ENCODE measurements around the gene COMMD7.
"Not testable (repeated sequence)": the region's sequence is repeated elsewhere in the genome, so short reads cannot be mapped to it uniquely, and the experiment has no call there.

The COMMD7 gene

DNA sequence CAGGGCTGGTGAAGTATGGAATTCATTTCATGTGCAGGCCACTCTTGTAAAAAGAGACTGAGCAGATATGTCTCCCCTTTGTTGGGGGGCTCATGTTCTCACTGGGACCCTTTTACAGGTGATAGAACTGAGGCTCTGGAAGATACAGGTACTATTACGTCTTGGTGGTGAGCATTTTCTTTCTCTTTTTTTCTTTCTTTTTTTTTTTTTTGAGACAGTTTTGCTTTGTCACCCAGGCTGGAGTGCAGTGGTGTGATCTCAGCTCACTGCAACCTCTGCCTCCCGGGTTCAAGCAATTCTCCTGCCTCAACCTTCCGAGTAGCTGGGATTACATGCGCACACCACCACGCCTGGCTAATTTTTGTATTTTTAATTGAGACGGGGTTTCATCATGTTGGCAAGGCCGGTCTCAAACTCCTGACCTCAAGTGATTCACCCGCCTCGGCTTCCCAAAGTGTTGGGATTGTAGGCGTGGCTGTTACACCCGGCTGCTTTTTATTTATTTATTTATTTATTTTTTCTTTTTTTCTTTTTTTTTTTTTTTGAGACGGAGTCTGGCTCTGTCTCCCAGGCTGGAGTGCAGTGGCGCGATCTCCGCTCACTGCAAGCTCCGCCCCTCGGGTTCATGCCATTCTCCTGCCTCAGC, 22.1 kb upstream of the COMMD7 start:
- not testable (repeated sequence) for DNase-seq

DNA sequence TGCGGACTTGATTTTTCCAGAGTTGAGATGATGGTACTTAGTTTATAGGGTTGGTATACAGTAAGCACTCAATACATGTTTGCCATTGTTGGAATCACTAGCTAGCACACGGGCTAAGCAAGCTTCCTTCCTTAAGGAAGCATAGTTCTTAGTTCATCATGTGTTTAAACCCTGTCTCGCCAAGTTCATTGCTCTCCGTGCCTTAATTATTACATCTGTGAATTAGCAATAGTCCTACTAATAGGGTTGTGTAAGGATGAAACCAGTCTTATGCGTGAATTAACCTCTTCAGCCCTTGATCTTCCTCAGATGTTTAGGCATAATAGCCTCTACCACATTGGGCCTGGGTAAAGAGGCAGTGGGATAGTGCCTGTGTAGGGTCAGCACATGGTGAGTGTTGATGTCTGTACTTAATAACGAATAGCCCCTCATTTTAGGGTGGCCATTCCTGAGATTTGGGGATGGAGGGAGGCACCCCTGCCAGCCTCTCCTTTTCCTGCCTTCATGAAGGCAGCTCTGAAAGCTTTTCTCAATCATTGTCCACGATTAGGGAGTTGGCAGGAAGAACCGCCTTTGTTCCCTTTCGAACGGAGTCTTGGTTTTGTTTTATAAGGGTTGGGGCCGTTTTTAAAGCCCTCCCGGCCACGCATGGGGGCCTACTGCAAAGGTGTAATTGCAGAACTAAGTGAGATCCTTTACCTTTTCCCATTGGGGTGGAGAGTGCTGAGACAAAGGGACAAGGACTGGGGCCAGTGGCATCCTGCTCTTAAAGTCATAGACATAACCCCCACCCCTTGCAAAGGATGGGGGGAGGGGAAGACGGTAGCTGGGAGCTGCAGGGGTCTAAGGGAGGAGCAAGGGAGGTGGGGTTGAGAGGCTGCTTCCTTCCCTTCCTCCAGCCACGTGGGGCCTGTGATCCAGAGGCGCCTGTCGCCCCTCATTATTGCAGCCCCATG, 21.0 kb upstream of the COMMD7 start:
- peak; percentile 74 for DNase-seq

DNA sequence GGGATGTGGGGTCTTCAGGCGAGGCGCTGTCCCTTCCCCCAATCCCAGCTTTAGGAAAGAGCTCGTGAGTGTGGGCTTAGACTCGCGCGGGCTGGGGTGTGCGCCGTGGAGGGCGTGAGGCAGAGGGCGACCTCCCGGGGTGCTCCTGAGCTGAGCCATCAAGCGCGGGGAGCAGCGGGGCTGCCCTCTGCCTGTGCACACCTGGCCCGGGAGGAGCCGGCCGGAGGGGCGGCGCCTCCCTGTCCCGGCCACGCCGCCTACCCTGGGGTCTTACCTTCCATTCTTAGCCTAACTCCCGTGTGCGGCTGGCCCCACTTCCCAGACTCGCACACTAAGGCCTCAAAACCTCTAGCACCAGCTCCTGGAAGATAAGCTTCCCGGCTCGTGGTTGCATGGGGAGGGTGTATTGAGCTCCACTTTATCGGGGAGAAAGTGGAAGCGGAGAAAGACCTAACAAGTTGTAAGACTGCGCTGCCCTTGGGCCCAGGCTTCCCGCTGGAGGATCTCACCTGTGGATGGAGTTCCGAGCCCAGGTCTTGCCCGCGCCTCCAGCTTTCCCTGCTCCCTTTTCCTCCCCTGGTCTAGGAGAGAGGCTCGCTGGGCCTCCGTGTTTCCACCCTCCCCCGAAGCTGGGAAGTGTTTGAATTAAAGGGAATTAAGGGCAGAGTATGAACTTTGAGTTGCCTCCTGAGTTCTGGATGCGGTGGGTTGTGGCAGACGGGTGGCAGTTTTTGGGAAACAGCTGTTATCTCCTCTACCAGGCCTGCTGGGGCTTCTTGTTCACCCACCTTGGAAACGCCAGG, 20.1 kb upstream of the COMMD7 start:
- peak; percentile 73 for DNase-seq

DNA sequence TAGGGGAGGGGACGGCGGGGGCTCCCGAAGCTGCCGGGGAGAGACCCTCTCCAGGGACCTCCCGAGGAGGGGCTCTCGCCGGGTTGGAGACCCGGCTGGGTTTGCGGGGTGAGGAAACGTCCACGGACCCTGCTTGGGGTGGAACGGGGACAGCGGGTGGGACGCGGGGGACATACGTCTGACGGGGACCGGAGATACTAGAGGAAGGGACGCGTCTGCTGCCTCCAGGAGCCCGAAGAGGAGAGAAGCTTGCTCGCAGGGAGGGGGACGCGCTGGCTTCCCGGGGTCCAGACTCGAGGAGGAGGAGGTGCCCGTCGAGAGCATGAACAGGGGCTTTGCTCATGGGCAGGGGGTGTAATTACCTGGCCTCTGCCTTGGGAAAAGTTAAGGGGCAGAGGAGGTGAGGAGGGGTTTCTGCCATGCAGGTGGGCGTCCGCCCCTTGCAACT, 19.5 kb upstream of the COMMD7 start:
- peak; percentile 64 for DNase-seq

GRCh38 chr20:32761831-32762753, 18.8 kb upstream of the COMMD7 start, which contains the start of gene DNMT3B:
DNMT3B (plus strand) TSS chr20:32762385; CDS start chr20:32780324, 17,939 bp downstream.
- peak; percentile 96 for DNase-seq

DNA sequence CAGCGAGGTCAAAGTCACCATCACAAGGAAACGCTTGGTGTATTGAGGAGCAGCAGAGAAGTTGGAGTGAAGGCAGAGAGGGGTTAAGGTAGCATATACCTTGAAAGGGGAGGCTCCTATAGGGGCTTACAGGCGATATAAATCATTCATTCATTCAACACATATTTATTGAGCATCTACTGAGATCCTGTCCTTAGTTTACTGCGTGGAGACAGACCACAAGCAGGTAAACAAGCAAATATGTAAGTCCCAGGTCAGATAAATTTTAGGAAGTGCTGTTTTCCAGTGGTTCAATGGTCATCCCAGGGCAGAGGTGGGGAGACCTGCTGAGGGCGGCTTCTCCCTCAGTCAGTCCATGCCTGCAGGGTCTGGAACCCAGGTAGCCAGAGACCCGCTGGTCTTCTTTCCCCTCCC, 18.2 kb upstream of the COMMD7 start:
- DNase-seq, result no peak

- no peak for DNase-seq
These were observed 12.9 kb upstream of the COMMD7 start for GRCh38 chr20:32756156-32756555.

- DNase-seq, result no peak
These were observed 10.5 kb upstream of the COMMD7 start for GRCh38 chr20:32753731-32754130.

GRCh38 chr20:32752458-32753250, 9.4 kb upstream of the COMMD7 start:
- peak; percentile 92 for DNase-seq

GRCh38 chr20:32751702-32752457, 8.6 kb upstream of the COMMD7 start:
- no peak for DNase-seq

DNA sequence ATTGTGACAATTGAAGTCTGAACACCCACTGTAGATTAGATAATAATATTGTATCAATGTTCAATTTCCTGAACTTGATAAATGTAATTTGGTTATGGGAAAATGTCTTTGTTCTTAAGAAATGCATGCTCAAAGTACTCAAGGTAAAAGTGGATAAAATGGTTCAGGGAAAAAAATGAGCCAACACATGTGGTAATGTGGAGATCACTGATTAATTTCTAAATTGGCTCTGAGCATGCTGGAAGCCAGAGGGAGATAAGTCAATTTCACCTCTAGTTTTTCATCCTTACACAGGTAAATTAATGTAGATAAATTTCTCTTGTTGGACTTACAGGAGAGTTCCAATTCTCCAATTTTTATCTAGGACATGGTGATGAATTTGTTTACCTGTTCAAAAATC, 8.0 kb upstream of the COMMD7 start:
- DNase-seq, result peak; percentile 41

DNA sequence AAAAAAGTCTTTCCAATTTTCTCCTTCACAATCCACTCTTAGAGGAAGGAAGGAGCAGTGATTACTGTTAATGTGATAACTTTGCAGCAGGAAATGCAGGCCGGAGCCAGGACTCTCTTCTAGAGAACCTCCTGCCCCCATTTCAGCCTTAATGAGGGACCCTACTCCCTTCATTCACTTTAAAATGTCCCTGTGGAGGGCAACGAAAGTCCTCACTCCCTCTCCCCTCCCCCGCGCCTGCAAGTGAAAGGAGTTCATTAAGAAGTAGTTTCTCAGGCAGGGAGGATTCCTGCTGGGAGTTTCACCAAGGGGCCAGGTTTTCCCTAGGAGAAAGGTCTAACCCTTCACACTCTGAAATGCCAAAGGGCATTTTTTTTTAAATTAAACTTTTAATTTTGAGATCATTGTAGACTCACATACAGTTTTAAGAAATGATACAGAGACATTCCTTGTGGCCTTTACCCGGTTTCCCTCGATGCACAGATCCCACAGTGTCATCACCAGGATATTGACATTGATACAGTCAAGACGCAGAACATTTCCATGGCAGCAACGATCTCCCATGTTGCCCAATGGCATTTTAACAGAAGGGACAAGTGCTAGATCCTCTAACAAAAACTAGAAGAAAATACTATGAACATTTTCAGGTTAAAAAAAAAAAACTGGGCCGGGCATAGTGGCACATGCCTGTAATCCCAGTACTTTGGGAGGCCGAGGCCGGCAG, 6.8 kb upstream of the COMMD7 start:
- DNase-seq, result no peak

GRCh38 chr20:32742322-32743236, 688 bp downstream of the COMMD7 start:
- peak; percentile 46 for DNase-seq

GRCh38 chr20:32741151-32741550, 2.1 kb downstream of the COMMD7 start:
- DNase-seq, result no peak

DNA sequence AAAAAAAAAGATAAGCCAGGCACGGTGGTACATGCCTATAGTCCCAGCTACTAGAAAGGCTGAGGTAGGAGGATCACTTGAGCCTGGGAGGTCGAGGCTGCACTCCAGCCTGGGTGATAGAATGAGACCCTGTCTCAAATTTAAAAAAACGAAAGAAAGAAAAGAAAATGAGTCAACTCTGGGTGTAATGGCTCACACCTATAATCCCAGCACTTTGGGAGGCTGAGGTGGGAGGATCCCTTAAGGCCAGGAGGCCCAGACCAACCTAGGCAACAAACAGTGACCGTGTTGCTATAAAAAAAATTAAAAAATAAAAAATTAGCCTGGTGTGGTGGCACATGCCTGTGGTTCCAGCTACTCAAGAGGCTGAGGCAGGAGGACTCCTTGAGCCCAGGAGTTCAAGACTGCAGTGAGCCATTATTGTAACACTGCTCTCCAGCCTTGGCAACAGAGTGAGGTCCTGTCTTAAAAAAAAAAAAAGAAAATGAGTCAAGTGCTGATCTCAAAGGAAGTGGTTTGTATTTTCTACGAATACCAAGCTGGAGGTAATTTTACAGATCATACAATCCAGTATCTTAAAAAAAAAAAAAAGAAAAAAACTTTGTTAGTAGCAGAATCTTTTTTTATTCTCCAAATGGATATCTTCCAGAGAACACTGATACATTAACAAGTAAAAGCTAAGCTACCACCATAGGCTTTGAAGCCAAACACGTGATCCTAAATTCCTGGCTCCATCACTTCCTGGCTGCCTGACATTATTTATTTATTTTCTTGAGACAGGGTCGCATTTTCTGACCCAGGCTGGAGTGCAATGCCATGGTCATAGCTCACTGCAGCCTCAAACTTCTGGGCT, 5.7 kb downstream of the COMMD7 start:
- DNase-seq, result peak; percentile 68

GRCh38 chr20:32731882-32732266, 11.4 kb downstream of the COMMD7 start:
- DNase-seq, result peak; percentile 66

DNA sequence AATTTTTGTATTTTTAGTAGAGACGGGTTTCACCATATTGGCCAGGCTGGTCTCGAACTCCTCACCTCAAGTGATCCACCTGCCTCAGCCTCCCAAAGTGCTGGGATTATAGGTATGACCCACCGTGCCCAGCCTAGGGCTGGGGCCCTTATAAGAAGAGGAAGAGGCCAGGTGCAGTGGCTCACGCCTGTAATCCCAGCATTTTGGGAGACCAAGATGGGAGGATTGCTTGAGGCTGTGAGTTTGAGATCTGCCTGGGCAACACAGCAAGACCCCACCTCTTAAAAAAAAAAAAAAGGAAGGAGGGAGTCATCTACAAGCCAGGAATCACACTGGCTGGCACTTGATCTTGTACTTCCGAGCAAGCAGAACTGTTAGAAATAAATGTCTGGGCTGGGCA, 13.9 kb downstream of the COMMD7 start:
- not testable (repeated sequence) for DNase-seq

Data from hematopoietic multipotent progenitor cell treated with erythropoietin and hydrocortisone succinate and interleukin-3 and kit ligand, for 4 days (in vitro differentiated cells).